KMS-11 (cell line): ENCODE results near the gene CLMP.

Experiments
- H2AFZ ChIP-seq: fragments of 200-600 bp; sonication (generic); 2 replicates; pipeline ENCODE4 v1.6.1; 2016; ENCODE audit warnings: antibody characterized with exemption, mixed run types, low read depth
- H3K27ac ChIP-seq: fragments of 200-600 bp; sonication (generic); 2 replicates; pipeline ENCODE4 v1.6.1; 2016; ENCODE audit warnings: mild to moderate bottlenecking, mixed run types
- H3K27me3 ChIP-seq: fragments of 200-600 bp; sonication (generic); 2 replicates; pipeline ENCODE4 v1.6.1; 2017; ENCODE audit warnings: mild to moderate bottlenecking, low read depth, mixed run types, moderate library complexity; ENCODE audit not compliant: insufficient read depth
- H3K36me3 ChIP-seq: fragments of 200-600 bp; sonication (generic); 2 replicates; pipeline ENCODE4 v1.6.1; 2017; ENCODE audit warnings: mild to moderate bottlenecking, mixed run types; ENCODE audit not compliant: insufficient read depth
- H3K4me1 ChIP-seq: fragments of 200-600 bp; sonication (generic); 2 replicates; pipeline ENCODE4 v1.6.1; 2016; ENCODE audit warnings: mild to moderate bottlenecking, low read depth, mixed run types; ENCODE audit not compliant: poor library complexity, severe bottlenecking
- H3K4me2 ChIP-seq: fragments of 200-600 bp; sonication (generic); 2 replicates; pipeline ENCODE4 v1.7.0; 2016; ENCODE audit warnings: mild to moderate bottlenecking, mixed run types
- H3K4me3 ChIP-seq: fragments of 200-600 bp; sonication (generic); IDR thresholded peaks from 2 replicates; pipeline ENCODE4 v1.6.1; 2017; ENCODE audit warnings: low read depth, low read length, mixed read lengths; ENCODE audit not compliant: insufficient read depth
- H3K79me2 ChIP-seq: fragments of 200-600 bp; sonication (generic); 2 replicates; pipeline ENCODE4 v1.6.1; 2016; ENCODE audit warnings: low read depth, mixed run types; ENCODE audit not compliant: insufficient read depth
- H3K9ac ChIP-seq: fragments of 200-600 bp; sonication (generic); 2 replicates; pipeline ENCODE4 v1.6.1; 2016; ENCODE audit warnings: mild to moderate bottlenecking, mixed run types
- H4K20me1 ChIP-seq: fragments of 200-600 bp; sonication (generic); 2 replicates; pipeline ENCODE4 v1.6.1; 2016; ENCODE audit warnings: mild to moderate bottlenecking, mixed run types; ENCODE audit not compliant: insufficient read depth
- TF ChIP-seq, protein P1 (sequence below): fragments of 200-600 bp; sonication (generic); conservative IDR thresholded peaks from 2 replicates; pipeline ENCODE4 v1.6.1; 2017; ENCODE audit warnings: low read depth, mild to moderate bottlenecking, antibody characterized with exemption, low read length, moderate library complexity, mixed read lengths

Gene CLMP

DNA sequence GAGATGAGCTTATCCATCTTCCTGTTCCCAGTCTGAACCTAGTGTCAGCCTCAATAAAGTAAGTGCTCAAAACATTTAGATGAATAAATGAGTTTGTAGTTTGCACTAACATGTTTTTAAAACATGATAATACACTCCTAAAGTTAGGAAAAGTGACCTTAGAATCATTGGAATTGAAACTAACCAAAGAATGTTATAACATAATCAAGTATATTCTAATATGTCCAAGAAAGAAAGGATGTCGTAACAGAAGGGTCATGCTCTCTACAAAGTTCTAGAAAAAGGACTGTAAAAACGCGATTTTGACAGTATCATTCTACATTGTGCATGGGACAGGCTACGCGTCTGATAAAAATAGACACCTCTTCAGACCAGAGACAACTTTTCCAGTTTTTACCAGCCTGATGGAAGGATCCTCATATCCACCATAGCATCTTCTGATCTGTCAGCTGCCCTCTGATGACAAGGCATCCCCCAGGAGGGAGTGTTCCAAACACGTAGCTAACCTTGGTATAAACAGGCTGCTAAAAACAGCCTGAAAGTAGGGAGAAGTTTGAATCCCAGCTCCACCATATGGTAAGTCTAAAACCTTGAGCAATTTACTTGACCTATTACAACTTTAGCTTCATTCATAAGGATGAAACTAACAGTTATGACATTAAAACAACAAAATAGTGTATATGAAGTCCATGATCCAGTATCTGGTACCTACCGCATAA is 30.2 kb downstream of the CLMP start:
- no peaks in the 10 kb centered on the region for H3K79me2 ChIP-seq
- no peak overlapping the region for H3K4me2 ChIP-seq
- no peak overlapping the region for H3K9ac ChIP-seq

DNA sequence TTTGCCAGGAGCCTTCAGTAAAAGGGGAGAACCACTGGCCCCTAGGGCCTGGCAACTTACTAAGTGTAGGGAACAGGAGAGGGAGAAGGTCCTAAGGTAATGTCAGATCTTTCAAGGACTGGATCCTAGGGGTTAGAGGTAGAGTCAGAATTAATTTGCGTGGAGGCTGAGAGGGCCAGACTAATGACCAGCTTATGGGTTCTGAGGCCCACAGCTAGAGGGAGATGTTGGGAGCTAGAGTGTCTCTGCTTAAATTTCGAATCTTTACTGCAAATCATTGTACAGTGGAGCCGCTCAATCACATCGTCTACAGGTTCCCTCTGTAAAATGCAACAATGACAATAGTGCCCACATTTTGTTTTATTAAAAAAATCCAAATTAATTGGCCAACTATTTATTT is 31.4 kb downstream of the CLMP start:
- H3K4me1 ChIP-seq: no peaks in the 10 kb centered on the region
- TF ChIP-seq, protein P1, sequence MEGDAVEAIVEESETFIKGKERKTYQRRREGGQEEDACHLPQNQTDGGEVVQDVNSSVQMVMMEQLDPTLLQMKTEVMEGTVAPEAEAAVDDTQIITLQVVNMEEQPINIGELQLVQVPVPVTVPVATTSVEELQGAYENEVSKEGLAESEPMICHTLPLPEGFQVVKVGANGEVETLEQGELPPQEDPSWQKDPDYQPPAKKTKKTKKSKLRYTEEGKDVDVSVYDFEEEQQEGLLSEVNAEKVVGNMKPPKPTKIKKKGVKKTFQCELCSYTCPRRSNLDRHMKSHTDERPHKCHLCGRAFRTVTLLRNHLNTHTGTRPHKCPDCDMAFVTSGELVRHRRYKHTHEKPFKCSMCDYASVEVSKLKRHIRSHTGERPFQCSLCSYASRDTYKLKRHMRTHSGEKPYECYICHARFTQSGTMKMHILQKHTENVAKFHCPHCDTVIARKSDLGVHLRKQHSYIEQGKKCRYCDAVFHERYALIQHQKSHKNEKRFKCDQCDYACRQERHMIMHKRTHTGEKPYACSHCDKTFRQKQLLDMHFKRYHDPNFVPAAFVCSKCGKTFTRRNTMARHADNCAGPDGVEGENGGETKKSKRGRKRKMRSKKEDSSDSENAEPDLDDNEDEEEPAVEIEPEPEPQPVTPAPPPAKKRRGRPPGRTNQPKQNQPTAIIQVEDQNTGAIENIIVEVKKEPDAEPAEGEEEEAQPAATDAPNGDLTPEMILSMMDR: no peak
- no peak overlapping the region for H2AFZ ChIP-seq
- no peaks in the 10 kb centered on the region for H3K27me3 ChIP-seq
- H3K9ac ChIP-seq: no peak overlapping the region
- H3K4me2 ChIP-seq: no peak overlapping the region
- no peaks in the 10 kb centered on the region for H3K36me3 ChIP-seq
- no peaks in the 10 kb centered on the region for H3K79me2 ChIP-seq
- no peak overlapping the region for H3K27ac ChIP-seq
- no peaks in the 10 kb centered on the region for H4K20me1 ChIP-seq
- no peak overlapping the region for H3K4me3 ChIP-seq

More for the DNA sequence above, 30.2 kb downstream of the CLMP start:
- Histone ChIP-seq H3K36me3 (no peaks in the 10 kb centered on the region), H3K27ac (no peak overlapping the region), H3K4me1 (no peaks in the 10 kb centered on the region), H2AFZ (no peak overlapping the region), H3K4me3 (no peak overlapping the region), H4K20me1 (no peaks in the 10 kb centered on the region), H3K27me3 (no peaks in the 10 kb centered on the region)
- TF ChIP-seq, protein P1: no peak

DNA sequence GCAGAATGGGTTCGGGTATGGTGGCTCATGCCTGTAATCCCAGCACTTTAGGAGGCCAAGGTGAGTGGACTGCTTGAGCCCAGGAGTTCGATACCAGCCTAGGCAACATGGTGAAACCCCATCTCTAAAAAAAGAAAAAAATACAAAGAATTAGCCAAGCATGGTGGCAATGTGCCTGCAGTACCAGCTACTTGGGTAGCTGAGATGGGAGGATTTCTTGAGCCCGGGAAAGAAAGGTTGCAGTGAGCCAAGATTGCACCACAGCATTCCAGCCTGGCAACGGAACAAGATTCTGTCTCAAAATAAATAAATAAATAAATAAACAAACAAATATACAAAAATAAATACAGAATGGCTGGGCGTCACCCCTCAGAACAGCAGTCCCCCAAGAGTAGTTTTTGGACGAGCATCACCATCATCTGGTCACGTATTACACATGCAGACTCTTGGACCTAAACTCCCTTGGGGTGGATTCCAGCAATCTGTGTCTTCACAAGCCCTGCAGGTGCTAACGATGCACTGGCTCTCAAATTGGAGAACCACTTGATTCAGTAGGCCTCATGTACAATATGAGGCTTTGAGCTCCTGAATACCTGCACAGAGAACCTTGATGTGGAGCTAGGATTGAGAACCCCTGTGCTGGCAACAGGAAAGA is 33.5 kb downstream of the CLMP start:
- Histone ChIP-seq H3K27me3 (no peaks in the 10 kb centered on the region), H2AFZ (no peak overlapping the region), H3K36me3 (no peaks in the 10 kb centered on the region), H4K20me1 (no peaks in the 10 kb centered on the region), H3K27ac (no peak overlapping the region), H3K9ac (no peak overlapping the region), H3K4me3 (no peak overlapping the region), H3K4me2 (no peak overlapping the region), H3K4me1 (no peaks in the 10 kb centered on the region), H3K79me2 (no peaks in the 10 kb centered on the region)
- TF ChIP-seq, protein P1: no peak

DNA sequence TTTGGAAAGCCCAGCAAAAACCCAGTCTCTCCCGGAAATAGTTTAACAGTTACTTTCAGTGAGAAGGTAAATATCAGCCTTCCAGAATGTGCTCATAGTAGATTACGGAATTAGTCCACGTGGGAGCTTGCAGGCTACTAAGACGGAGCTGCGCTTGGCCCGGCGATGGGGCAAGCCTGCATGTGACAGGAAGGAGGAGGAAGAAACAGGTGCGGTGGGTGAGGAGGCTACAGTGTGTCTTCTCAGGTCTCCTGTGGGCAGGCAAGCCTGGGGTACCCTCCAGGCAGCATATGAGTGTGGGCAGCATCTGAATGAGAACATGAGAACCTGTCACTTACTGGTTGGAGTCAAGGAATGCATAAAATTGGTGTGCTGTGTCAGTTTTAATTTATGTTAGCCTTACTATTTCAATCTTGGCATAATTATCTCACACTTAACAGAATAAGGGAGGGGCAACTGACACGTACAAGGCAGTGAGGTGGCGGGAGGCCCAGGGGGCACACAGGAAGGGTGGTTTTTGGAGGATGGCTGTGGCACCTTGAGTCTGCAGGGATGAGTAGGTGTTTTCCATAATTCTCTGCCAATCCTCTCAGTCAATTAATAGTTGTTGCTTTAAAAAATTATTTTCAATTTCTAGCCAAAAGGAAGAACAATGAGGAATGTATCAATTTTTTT is 35.7 kb downstream of the CLMP start:
- Histone ChIP-seq H3K27me3 (no peaks in the 10 kb centered on the region), H3K4me2 (no peak overlapping the region), H2AFZ (no peak overlapping the region), H3K36me3 (no peaks in the 10 kb centered on the region), H4K20me1 (no peaks in the 10 kb centered on the region), H3K79me2 (no peaks in the 10 kb centered on the region), H3K4me1 (no peaks in the 10 kb centered on the region), H3K27ac (no peak overlapping the region), H3K9ac (no peak overlapping the region), H3K4me3 (no peak overlapping the region)
- TF ChIP-seq, protein P1: no peak
